ENCODE measurements around the gene SLC22A1.

Gene SLC22A1

GRCh38 chr6:160201061-160201460 is 79.4 kb downstream of the SLC22A1 start:
- Histone ChIP-seq H3K4me1 (ENCODE audit: insufficient read depth, insufficient read length) (no peaks in the 10 kb centered on the region), H3K9me3 (ENCODE audit: insufficient read depth, low read length) (no peaks in the 10 kb centered on the region), H3K4me3 (ENCODE audit: insufficient read length, low read depth) (no peak overlapping the region), H3K27me3 (ENCODE audit: insufficient read depth, insufficient read length) (no peaks in the 10 kb centered on the region), H3K9ac (ENCODE audit: insufficient read length, low read depth) (no peak overlapping the region), H3K36me3 (ENCODE audit: insufficient read depth, insufficient read length, low read length) (no peaks in the 10 kb centered on the region)
- DNase-seq (ENCODE audit: low read depth, low spot score) = no peak
- no peak for TF ChIP-seq YY1 (IDR thresholded peaks at IDR 0.05; ENCODE audit: insufficient read depth, insufficient read length)
- TF ChIP-seq SUZ12 (IDR thresholded peaks at IDR 0.05; ENCODE audit: extremely low read depth, insufficient read depth, insufficient read length) = no peak
- no peak for TF ChIP-seq ZNF274 (IDR thresholded peaks at IDR 0.05; ENCODE audit: low read depth, low read length)

- TF ChIP-seq SUZ12 (IDR thresholded peaks at IDR 0.05; ENCODE audit: extremely low read depth, insufficient read depth, insufficient read length) (no peak), ZNF274 (IDR thresholded peaks at IDR 0.05; ENCODE audit: low read depth, low read length) (no peak), YY1 (IDR thresholded peaks at IDR 0.05; ENCODE audit: insufficient read depth, insufficient read length) (no peak)
- DNase-seq (ENCODE audit: low read depth, low spot score) = no peak
- no peaks in the 10 kb centered on the region for H3K4me1 ChIP-seq (ENCODE audit: insufficient read depth, insufficient read length)
- no peak overlapping the region for H3K9ac ChIP-seq (ENCODE audit: insufficient read length, low read depth)
- no peaks in the 10 kb centered on the region for H3K27me3 ChIP-seq (ENCODE audit: insufficient read depth, insufficient read length)
- no peak overlapping the region for H3K4me3 ChIP-seq (ENCODE audit: insufficient read length, low read depth)
- no peaks in the 10 kb centered on the region for H3K36me3 ChIP-seq (ENCODE audit: insufficient read depth, insufficient read length, low read length)
- H3K9me3 ChIP-seq (ENCODE audit: insufficient read depth, low read length) = peaks cover 7% of the 10 kb centered on the region; the same call in 1 of the 2 replicates
Observed at GRCh38 chr6:160202411-160202810, 80.8 kb downstream of the SLC22A1 start.

- H3K36me3 ChIP-seq (ENCODE audit: insufficient read depth, insufficient read length, low read length) = no peaks in the 10 kb centered on the region
- H3K4me3 ChIP-seq (ENCODE audit: insufficient read length, low read depth) = no peak overlapping the region
- no peaks in the 10 kb centered on the region for H3K4me1 ChIP-seq (ENCODE audit: insufficient read depth, insufficient read length)
- H3K9ac ChIP-seq (ENCODE audit: insufficient read length, low read depth) = no peak overlapping the region
- TF ChIP-seq ZNF274 (IDR thresholded peaks at IDR 0.05; ENCODE audit: low read depth, low read length) = no peak
- no peak for TF ChIP-seq SUZ12 (IDR thresholded peaks at IDR 0.05; ENCODE audit: extremely low read depth, insufficient read depth, insufficient read length)
- TF ChIP-seq YY1 (IDR thresholded peaks at IDR 0.05; ENCODE audit: insufficient read depth, insufficient read length) = no peak
- H3K27me3 ChIP-seq (ENCODE audit: insufficient read depth, insufficient read length) = no peaks in the 10 kb centered on the region
- DNase-seq (ENCODE audit: low read depth, low spot score) = no peak
- peaks cover 11% of the 10 kb centered on the region; the same call in 1 of the 2 replicates for H3K9me3 ChIP-seq (ENCODE audit: insufficient read depth, low read length)
Observed at GRCh38 chr6:160203076-160203475, 81.5 kb downstream of the SLC22A1 start.

GRCh38 chr6:160203522-160203921 is 81.9 kb downstream of the SLC22A1 start:
- H3K36me3 ChIP-seq (ENCODE audit: insufficient read depth, insufficient read length, low read length) = no peaks in the 10 kb centered on the region
- no peaks in the 10 kb centered on the region for H3K27me3 ChIP-seq (ENCODE audit: insufficient read depth, insufficient read length)
- TF ChIP-seq SUZ12 (IDR thresholded peaks at IDR 0.05; ENCODE audit: extremely low read depth, insufficient read depth, insufficient read length) (no peak), ZNF274 (IDR thresholded peaks at IDR 0.05; ENCODE audit: low read depth, low read length) (no peak), YY1 (IDR thresholded peaks at IDR 0.05; ENCODE audit: insufficient read depth, insufficient read length) (no peak)
- H3K4me3 ChIP-seq (ENCODE audit: insufficient read length, low read depth) = no peak overlapping the region
- H3K9ac ChIP-seq (ENCODE audit: insufficient read length, low read depth) = no peak overlapping the region
- no peaks in the 10 kb centered on the region for H3K4me1 ChIP-seq (ENCODE audit: insufficient read depth, insufficient read length)
- H3K9me3 ChIP-seq (ENCODE audit: insufficient read depth, low read length) = peaks cover 11% of the 10 kb centered on the region; the same call in 1 of the 2 replicates
- DNase-seq (ENCODE audit: low read depth, low spot score) = no peak

- no peak for TF ChIP-seq SUZ12 (IDR thresholded peaks at IDR 0.05; ENCODE audit: extremely low read depth, insufficient read depth, insufficient read length)
- no peak for TF ChIP-seq YY1 (IDR thresholded peaks at IDR 0.05; ENCODE audit: insufficient read depth, insufficient read length)
- no peak for TF ChIP-seq ZNF274 (IDR thresholded peaks at IDR 0.05; ENCODE audit: low read depth, low read length)
- DNase-seq (ENCODE audit: low read depth, low spot score) = no peak
- H3K4me3 ChIP-seq (ENCODE audit: insufficient read length, low read depth) = no peak overlapping the region
Observed at GRCh38 chr6:160203953-160204352, 82.3 kb downstream of the SLC22A1 start.

GRCh38 chr6:160204710-160205109 is 83.1 kb downstream of the SLC22A1 start:
- no peaks in the 10 kb centered on the region for H3K36me3 ChIP-seq (ENCODE audit: insufficient read depth, insufficient read length, low read length)
- H3K9ac ChIP-seq (ENCODE audit: insufficient read length, low read depth) = no peak overlapping the region
- H3K4me3 ChIP-seq (ENCODE audit: insufficient read length, low read depth) = no peak overlapping the region
- DNase-seq (ENCODE audit: low read depth, low spot score) = no peak
- H3K4me1 ChIP-seq (ENCODE audit: insufficient read depth, insufficient read length) = no peaks in the 10 kb centered on the region
- H3K27me3 ChIP-seq (ENCODE audit: insufficient read depth, insufficient read length) = no peaks in the 10 kb centered on the region
- no peak for TF ChIP-seq YY1 (IDR thresholded peaks at IDR 0.05; ENCODE audit: insufficient read depth, insufficient read length)
- no peak for TF ChIP-seq SUZ12 (IDR thresholded peaks at IDR 0.05; ENCODE audit: extremely low read depth, insufficient read depth, insufficient read length)
- TF ChIP-seq ZNF274 (IDR thresholded peaks at IDR 0.05; ENCODE audit: low read depth, low read length) = no peak
- peaks cover 11% of the 10 kb centered on the region; the same call in 1 of the 2 replicates for H3K9me3 ChIP-seq (ENCODE audit: insufficient read depth, low read length)

More at GRCh38 chr6:160203953-160204352, 82.3 kb downstream of the SLC22A1 start:
- H3K9me3 ChIP-seq (ENCODE audit: insufficient read depth, low read length) = peaks cover 11% of the 10 kb centered on the region; the same call in 1 of the 2 replicates
- H3K27me3 ChIP-seq (ENCODE audit: insufficient read depth, insufficient read length) = no peaks in the 10 kb centered on the region
- no peak overlapping the region for H3K9ac ChIP-seq (ENCODE audit: insufficient read length, low read depth)
- no peaks in the 10 kb centered on the region for H3K4me1 ChIP-seq (ENCODE audit: insufficient read depth, insufficient read length)
- H3K36me3 ChIP-seq (ENCODE audit: insufficient read depth, insufficient read length, low read length) = no peaks in the 10 kb centered on the region

- TF ChIP-seq SUZ12 (IDR thresholded peaks at IDR 0.05; ENCODE audit: extremely low read depth, insufficient read depth, insufficient read length) (no peak), ZNF274 (IDR thresholded peaks at IDR 0.05; ENCODE audit: low read depth, low read length) (no peak), YY1 (IDR thresholded peaks at IDR 0.05; ENCODE audit: insufficient read depth, insufficient read length) (no peak)
- no peaks in the 10 kb centered on the region for H3K27me3 ChIP-seq (ENCODE audit: insufficient read depth, insufficient read length)
- no peak overlapping the region for H3K9ac ChIP-seq (ENCODE audit: insufficient read length, low read depth)
- H3K4me3 ChIP-seq (ENCODE audit: insufficient read length, low read depth) = no peak overlapping the region
- no peaks in the 10 kb centered on the region for H3K4me1 ChIP-seq (ENCODE audit: insufficient read depth, insufficient read length)
- no peaks in the 10 kb centered on the region for H3K36me3 ChIP-seq (ENCODE audit: insufficient read depth, insufficient read length, low read length)
- peaks cover 11% of the 10 kb centered on the region; the same call in 1 of the 2 replicates for H3K9me3 ChIP-seq (ENCODE audit: insufficient read depth, low read length)
- no peak for DNase-seq (ENCODE audit: low read depth, low spot score)
Observed at GRCh38 chr6:160207618-160208017, 86.0 kb downstream of the SLC22A1 start.

All from NT2/D1 (cell line).